Measurements from ENCODE around the gene LIPC. TPM values are rescaled to one million over a fixed set of nuclear protein-coding genes. Genes with fewer than 3 reads are reported as not detected.

LIPC gene
- total RNA-seq, 1 donor from 2014 or later: 0.62 TPM

GRCh38 chr15:58441376-58442070 lies 9.7 kb downstream of the LIPC start:
- Mint-ChIP-seq H3K27me3 (ENCODE audit: insufficient read depth) (no peaks in the 10 kb centered on the region), H3K4me3 (no peak overlapping the region), H3K36me3 (ENCODE audit: low read depth) (peaks cover 5% of the 10 kb centered on the region), H3K9me3 (no peaks in the 10 kb centered on the region), H3K27ac (peak overlapping the region; percentile 63), H3K4me1 (ENCODE audit: low read depth) (peaks cover 47% of the 10 kb centered on the region)
- DNase-seq (ENCODE audit: low spot score): no peak
- intact Hi-C loops (cut with micrococcal nuclease): no loop called here

- Mint-ChIP-seq H3K9me3 (no peaks in the 10 kb centered on the region), H3K27me3 (ENCODE audit: insufficient read depth) (no peaks in the 10 kb centered on the region), H3K4me3 (no peak overlapping the region), H3K27ac (no peak overlapping the region), H3K36me3 (ENCODE audit: low read depth) (peaks cover 5% of the 10 kb centered on the region), H3K4me1 (ENCODE audit: low read depth) (peaks cover 52% of the 10 kb centered on the region)
- no peak for DNase-seq (ENCODE audit: low spot score)
- intact Hi-C loops (cut with micrococcal nuclease): no loop called here
These were observed 10.3 kb downstream of the LIPC start for GRCh38 chr15:58442122-58442521.

GRCh38 chr15:58443308-58443707 lies 11.5 kb downstream of the LIPC start:
- peaks cover 58% of the 10 kb centered on the region for H3K4me1 Mint-ChIP-seq (ENCODE audit: low read depth)
- no peak overlapping the region for H3K4me3 Mint-ChIP-seq
- H3K9me3 Mint-ChIP-seq: no peaks in the 10 kb centered on the region
- peaks cover 7% of the 10 kb centered on the region for H3K36me3 Mint-ChIP-seq (ENCODE audit: low read depth)
- no peak for DNase-seq (ENCODE audit: low spot score)
- intact Hi-C loops (cut with micrococcal nuclease): no loop called here
- no peaks in the 10 kb centered on the region for H3K27me3 Mint-ChIP-seq (ENCODE audit: insufficient read depth)
- H3K27ac Mint-ChIP-seq: no peak overlapping the region

- H3K27me3 Mint-ChIP-seq (ENCODE audit: insufficient read depth): no peaks in the 10 kb centered on the region
- H3K9me3 Mint-ChIP-seq: no peaks in the 10 kb centered on the region
- intact Hi-C loops (cut with micrococcal nuclease): no loop called here
- H3K4me3 Mint-ChIP-seq: no peak overlapping the region
- H3K4me1 Mint-ChIP-seq (ENCODE audit: low read depth): peaks cover 54% of the 10 kb centered on the region
- H3K36me3 Mint-ChIP-seq (ENCODE audit: low read depth): peaks cover 7% of the 10 kb centered on the region
- no peak overlapping the region for H3K27ac Mint-ChIP-seq
- DNase-seq (ENCODE audit: low spot score): no peak
These were observed 12.3 kb downstream of the LIPC start for GRCh38 chr15:58444056-58444455.

- no peaks in the 10 kb centered on the region for H3K9me3 Mint-ChIP-seq
- H3K27ac Mint-ChIP-seq: no peak overlapping the region
- DNase-seq (ENCODE audit: low spot score): no peak
- H3K36me3 Mint-ChIP-seq (ENCODE audit: low read depth): peaks cover 9% of the 10 kb centered on the region
- peaks cover 47% of the 10 kb centered on the region for H3K4me1 Mint-ChIP-seq (ENCODE audit: low read depth)
- no peaks in the 10 kb centered on the region for H3K27me3 Mint-ChIP-seq (ENCODE audit: insufficient read depth)
- no peak overlapping the region for H3K4me3 Mint-ChIP-seq
- intact Hi-C loops (cut with micrococcal nuclease): no loop called here
These were observed 13.0 kb downstream of the LIPC start for GRCh38 chr15:58444658-58445332.

- Mint-ChIP-seq H3K27me3 (ENCODE audit: insufficient read depth) (no peaks in the 10 kb centered on the region), H3K27ac (no peak overlapping the region), H3K36me3 (ENCODE audit: low read depth) (peaks cover 6% of the 10 kb centered on the region), H3K4me1 (ENCODE audit: low read depth) (peaks cover 38% of the 10 kb centered on the region), H3K4me3 (no peak overlapping the region), H3K9me3 (no peaks in the 10 kb centered on the region)
- intact Hi-C loops (cut with micrococcal nuclease): no loop called here
- no peak for DNase-seq (ENCODE audit: low spot score)
These were observed 14.1 kb downstream of the LIPC start for GRCh38 chr15:58445865-58446264.

GRCh38 chr15:58446521-58446920 lies 14.7 kb downstream of the LIPC start:
- intact Hi-C loops (cut with micrococcal nuclease): no loop called here
- Mint-ChIP-seq H3K9me3 (no peaks in the 10 kb centered on the region), H3K4me3 (no peak overlapping the region), H3K27me3 (ENCODE audit: insufficient read depth) (no peaks in the 10 kb centered on the region), H3K4me1 (ENCODE audit: low read depth) (peaks cover 34% of the 10 kb centered on the region), H3K36me3 (ENCODE audit: low read depth) (peaks cover 6% of the 10 kb centered on the region), H3K27ac (no peak overlapping the region)
- no peak for DNase-seq (ENCODE audit: low spot score)

- H3K36me3 Mint-ChIP-seq (ENCODE audit: low read depth): peaks cover 6% of the 10 kb centered on the region
- intact Hi-C loops (cut with micrococcal nuclease): no loop called here
- peak overlapping the region; percentile 59 for H3K27ac Mint-ChIP-seq
- no peaks in the 10 kb centered on the region for H3K9me3 Mint-ChIP-seq
- H3K4me3 Mint-ChIP-seq: no peak overlapping the region
- peaks cover 32% of the 10 kb centered on the region for H3K4me1 Mint-ChIP-seq (ENCODE audit: low read depth)
- no peak for DNase-seq (ENCODE audit: low spot score)
- H3K27me3 Mint-ChIP-seq (ENCODE audit: insufficient read depth): no peaks in the 10 kb centered on the region
These were observed 15.7 kb downstream of the LIPC start for GRCh38 chr15:58447271-58448010.

- Mint-ChIP-seq H3K36me3 (ENCODE audit: low read depth) (peaks cover 8% of the 10 kb centered on the region), H3K4me3 (no peak overlapping the region), H3K27me3 (ENCODE audit: insufficient read depth) (no peaks in the 10 kb centered on the region), H3K9me3 (no peaks in the 10 kb centered on the region), H3K27ac (no peak overlapping the region), H3K4me1 (ENCODE audit: low read depth) (peaks cover 37% of the 10 kb centered on the region)
- no peak for DNase-seq (ENCODE audit: low spot score)
- intact Hi-C loops (cut with micrococcal nuclease): no loop called here
These were observed 16.5 kb downstream of the LIPC start for GRCh38 chr15:58448331-58448730.

- no peak overlapping the region for H3K4me3 Mint-ChIP-seq
- peaks cover 39% of the 10 kb centered on the region for H3K4me1 Mint-ChIP-seq (ENCODE audit: low read depth)
- no peaks in the 10 kb centered on the region for H3K9me3 Mint-ChIP-seq
- no peak for DNase-seq (ENCODE audit: low spot score)
- intact Hi-C loops (cut with micrococcal nuclease): no loop called here
- H3K36me3 Mint-ChIP-seq (ENCODE audit: low read depth): peaks cover 8% of the 10 kb centered on the region
- H3K27me3 Mint-ChIP-seq (ENCODE audit: insufficient read depth): no peaks in the 10 kb centered on the region
- H3K27ac Mint-ChIP-seq: no peak overlapping the region
These were observed 17.1 kb downstream of the LIPC start for GRCh38 chr15:58448906-58449305.

- DNase-seq (ENCODE audit: low spot score): no peak
- intact Hi-C loops (cut with micrococcal nuclease): loop anchor here (5.0 kb wide), 1 partner anchor 35 kb away; no protein-coding TSS in a partner anchor
- peaks cover 9% of the 10 kb centered on the region for H3K36me3 Mint-ChIP-seq (ENCODE audit: low read depth)
- no peak overlapping the region for H3K4me3 Mint-ChIP-seq
- H3K27me3 Mint-ChIP-seq (ENCODE audit: insufficient read depth): no peaks in the 10 kb centered on the region
- no peaks in the 10 kb centered on the region for H3K9me3 Mint-ChIP-seq
- H3K27ac Mint-ChIP-seq: no peak overlapping the region
- H3K4me1 Mint-ChIP-seq (ENCODE audit: low read depth): peaks cover 56% of the 10 kb centered on the region
These were observed 20.0 kb downstream of the LIPC start for GRCh38 chr15:58451826-58452225.

GRCh38 chr15:58452775-58453174 lies 21.0 kb downstream of the LIPC start:
- H3K4me3 Mint-ChIP-seq: no peak overlapping the region
- H3K36me3 Mint-ChIP-seq (ENCODE audit: low read depth): peaks cover 9% of the 10 kb centered on the region
- H3K27ac Mint-ChIP-seq: no peak overlapping the region
- intact Hi-C loops (cut with micrococcal nuclease): loop anchor here (5.0 kb wide), 1 partner anchor 35 kb away; no protein-coding TSS in a partner anchor
- no peak for DNase-seq (ENCODE audit: low spot score)
- H3K27me3 Mint-ChIP-seq (ENCODE audit: insufficient read depth): no peaks in the 10 kb centered on the region
- peaks cover 55% of the 10 kb centered on the region for H3K4me1 Mint-ChIP-seq (ENCODE audit: low read depth)
- H3K9me3 Mint-ChIP-seq: no peaks in the 10 kb centered on the region
